Thyroid gland (tissue), 4 donors: ENCODE measurements around the gene COL8A1. TPM values are rescaled to one million over a fixed set of nuclear protein-coding genes. Genes with fewer than 3 reads are reported as not detected.

Experiments
- DNase-seq, 2 donors: peaks; one replicate each; pipeline ENCODE4 v3.0.0-alpha.2; 2019
- H3K27ac ChIP-seq, 3 donors: fragments of 200-600 bp; sonication (generic); 1 replicate in 2 of 3; 2 replicates in 1 of 3; pipeline ENCODE4 v1.5.1; 2016 to 2019; ENCODE audit warnings: mild to moderate bottlenecking in 1 of 3, moderate library complexity in 1 of 3
- H3K27me3 ChIP-seq: fragments of 200-600 bp; sonication (generic); one replicate; pipeline ENCODE4 v1.5.1; 2019
- H3K36me3 ChIP-seq, 2 donors: fragments of 200-600 bp; sonication (generic); one replicate each; pipeline ENCODE4 v1.5.1; 2016 to 2019
- H3K4me1 ChIP-seq, 2 donors: fragments of 200-600 bp; sonication (generic); one replicate each; pipeline ENCODE4 v1.5.1; 2017 to 2019
- H3K4me3 ChIP-seq, 3 donors: fragments of 200-600 bp; sonication (generic); replicated peaks in 1 of 3; 1 replicate in 2 of 3; 2 replicates in 1 of 3; pipeline ENCODE4 v1.5.1; 2016; ENCODE audit warnings: mild to moderate bottlenecking in 1 of 3
- H3K9me3 ChIP-seq: fragments of 200-600 bp; sonication (generic); one replicate; pipeline ENCODE4 v1.5.1; 2017
- POLR2A ChIP-seq, 2 donors: fragments of 450-650 bp; IDR thresholded peaks; one replicate each; pipeline ENCODE4 v1.6.1; 2017; ENCODE audit warnings: antibody characterized with exemption in 2 of 2, mild to moderate bottlenecking in 2 of 2, moderate library complexity in 1 of 2
- WGBS, 2 donors: methylation state at CpG; one replicate each; pipeline ENCODE4 v1.1.5; 2017; 5-methylcytosine and 5-hydroxymethylcytosine counted together
- intact Hi-C: fragments of 100-400 bp; cut with DNase I; formaldehyde crosslinking; loops from one replicate; pipeline ENCODE4 v1.15.1; 2023
- total RNA-seq, 4 donors: library from RNA; depleted of rRNA; stranded (reverse); fragments of >200 nt; gene quantifications; one replicate each; pipeline ENCODE4 v1.2.3, GENCODE V29; 2016
- TF ChIP-seq, protein P1 (sequence below), 6 experiments: fragments of 200-600 bp in 3 of 6; fragments of 450-650 bp in 3 of 6; sonication (generic) in 3 of 6; IDR thresholded peaks; one replicate each; pipeline ENCODE4 v1.5.1; 2016 to 2019; ENCODE audit warnings: antibody characterized with exemption in 6 of 6, mild to moderate bottlenecking in 2 of 6, inconsistent platforms in 1 of 6, moderate library complexity in 1 of 6

COL8A1 gene
- total RNA-seq, 4 donors from 2014 or later: 65.6 to 156 (median 95.6) TPM

GRCh38 chr3:99696497-99696896, 58.1 kb downstream of the COL8A1 start:
- intact Hi-C loops: no loop called here
- 91 to 95% methylated on average over 5 of the region's 5 CpGs for WGBS, 2 donors
- TF ChIP-seq POLR2A (IDR thresholded peaks at IDR 0.05): no peak
- TF ChIP-seq, protein P1, sequence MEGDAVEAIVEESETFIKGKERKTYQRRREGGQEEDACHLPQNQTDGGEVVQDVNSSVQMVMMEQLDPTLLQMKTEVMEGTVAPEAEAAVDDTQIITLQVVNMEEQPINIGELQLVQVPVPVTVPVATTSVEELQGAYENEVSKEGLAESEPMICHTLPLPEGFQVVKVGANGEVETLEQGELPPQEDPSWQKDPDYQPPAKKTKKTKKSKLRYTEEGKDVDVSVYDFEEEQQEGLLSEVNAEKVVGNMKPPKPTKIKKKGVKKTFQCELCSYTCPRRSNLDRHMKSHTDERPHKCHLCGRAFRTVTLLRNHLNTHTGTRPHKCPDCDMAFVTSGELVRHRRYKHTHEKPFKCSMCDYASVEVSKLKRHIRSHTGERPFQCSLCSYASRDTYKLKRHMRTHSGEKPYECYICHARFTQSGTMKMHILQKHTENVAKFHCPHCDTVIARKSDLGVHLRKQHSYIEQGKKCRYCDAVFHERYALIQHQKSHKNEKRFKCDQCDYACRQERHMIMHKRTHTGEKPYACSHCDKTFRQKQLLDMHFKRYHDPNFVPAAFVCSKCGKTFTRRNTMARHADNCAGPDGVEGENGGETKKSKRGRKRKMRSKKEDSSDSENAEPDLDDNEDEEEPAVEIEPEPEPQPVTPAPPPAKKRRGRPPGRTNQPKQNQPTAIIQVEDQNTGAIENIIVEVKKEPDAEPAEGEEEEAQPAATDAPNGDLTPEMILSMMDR (IDR thresholded peaks at IDR 0.05): no peak
- no peak overlapping the region for H3K4me3 ChIP-seq
- DNase-seq: no peak
- H3K36me3 ChIP-seq: no peaks in the 10 kb centered on the region
- no peak overlapping the region for H3K27ac ChIP-seq
- H3K27me3 ChIP-seq: no peaks in the 10 kb centered on the region
- no peaks in the 10 kb centered on the region for H3K9me3 ChIP-seq
- H3K4me1 ChIP-seq: no peaks in the 10 kb centered on the region

DNA sequence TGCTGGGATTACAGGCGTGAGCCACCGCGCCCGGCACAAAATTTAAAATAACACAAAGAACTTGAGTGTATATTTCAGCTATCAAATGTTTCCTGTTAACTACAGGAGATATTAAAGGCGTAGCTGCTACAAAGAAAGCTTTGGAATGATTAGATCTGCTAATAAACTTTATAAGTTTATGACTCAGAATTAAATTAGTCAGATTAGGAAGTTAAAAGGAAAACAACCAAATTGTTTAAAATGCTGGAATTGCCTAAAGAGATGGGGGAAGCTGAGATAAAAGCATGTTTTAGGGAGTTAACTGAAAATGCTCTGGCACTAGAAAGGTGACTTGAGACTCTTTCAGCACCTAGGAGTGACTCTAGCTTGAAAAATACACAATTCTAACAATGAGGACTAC, 58.9 kb downstream of the COL8A1 start:
- no peak for TF ChIP-seq POLR2A (IDR thresholded peaks at IDR 0.05)
- TF ChIP-seq, protein P1 (IDR thresholded peaks at IDR 0.05): no peak
- WGBS, 2 donors: 69 to 72% methylated on average over 5 of the region's 5 CpGs
- Histone ChIP-seq H3K27me3 (no peaks in the 10 kb centered on the region), H3K9me3 (no peaks in the 10 kb centered on the region), H3K4me1 (no peaks in the 10 kb centered on the region), H3K4me3 (no peak overlapping the region), H3K27ac (no peak overlapping the region), H3K36me3 (no peaks in the 10 kb centered on the region)
- intact Hi-C loops: no loop called here
- DNase-seq: no peak

DNA sequence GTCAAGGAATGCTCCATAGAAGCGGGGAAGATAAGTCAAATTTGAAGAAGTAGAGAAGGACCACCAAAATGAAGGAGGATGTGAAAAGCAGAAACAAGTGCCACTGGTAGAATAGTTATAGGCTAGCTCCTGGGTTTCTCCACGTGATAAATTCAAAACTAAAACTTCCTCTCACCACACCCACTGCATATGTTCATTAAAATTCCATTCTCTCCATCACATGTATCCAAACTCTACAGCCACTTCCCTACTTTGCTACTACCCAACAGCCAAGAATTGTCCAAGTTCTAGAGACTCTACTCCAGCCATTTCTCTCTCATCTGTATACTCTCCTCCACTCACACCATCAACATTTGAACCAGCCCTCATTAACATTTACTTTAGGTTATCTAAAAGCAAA, 60.5 kb downstream of the COL8A1 start:
- TF ChIP-seq POLR2A (IDR thresholded peaks at IDR 0.05): no peak
- intact Hi-C loops: no loop called here
- H3K4me3 ChIP-seq: no peak overlapping the region
- H3K4me1 ChIP-seq: no peaks in the 10 kb centered on the region
- H3K9me3 ChIP-seq: no peaks in the 10 kb centered on the region
- no peak overlapping the region for H3K27ac ChIP-seq
- no peaks in the 10 kb centered on the region for H3K36me3 ChIP-seq
- no peak for DNase-seq
- 81 to 90% methylated on average over 2 of the region's 2 CpGs for whole genome bisulfite sequencing, 2 donors
- no peaks in the 10 kb centered on the region for H3K27me3 ChIP-seq

- Histone ChIP-seq H3K36me3 (no peaks in the 10 kb centered on the region), H3K4me1 (no peaks in the 10 kb centered on the region), H3K27ac (no peak overlapping the region), H3K9me3 (no peaks in the 10 kb centered on the region), H3K27me3 (no peaks in the 10 kb centered on the region), H3K4me3 (no peak overlapping the region)
- WGBS, 2 donors: 92 to 93% methylated on average over 9 of the region's 9 CpGs
- intact Hi-C loops: no loop called here
- DNase-seq: no peak
- TF ChIP-seq, protein P1 (IDR thresholded peaks at IDR 0.05): no peak
- TF ChIP-seq POLR2A (IDR thresholded peaks at IDR 0.05): no peak
Measured at GRCh38 chr3:99699841-99700240, 61.4 kb downstream of the COL8A1 start.

DNA sequence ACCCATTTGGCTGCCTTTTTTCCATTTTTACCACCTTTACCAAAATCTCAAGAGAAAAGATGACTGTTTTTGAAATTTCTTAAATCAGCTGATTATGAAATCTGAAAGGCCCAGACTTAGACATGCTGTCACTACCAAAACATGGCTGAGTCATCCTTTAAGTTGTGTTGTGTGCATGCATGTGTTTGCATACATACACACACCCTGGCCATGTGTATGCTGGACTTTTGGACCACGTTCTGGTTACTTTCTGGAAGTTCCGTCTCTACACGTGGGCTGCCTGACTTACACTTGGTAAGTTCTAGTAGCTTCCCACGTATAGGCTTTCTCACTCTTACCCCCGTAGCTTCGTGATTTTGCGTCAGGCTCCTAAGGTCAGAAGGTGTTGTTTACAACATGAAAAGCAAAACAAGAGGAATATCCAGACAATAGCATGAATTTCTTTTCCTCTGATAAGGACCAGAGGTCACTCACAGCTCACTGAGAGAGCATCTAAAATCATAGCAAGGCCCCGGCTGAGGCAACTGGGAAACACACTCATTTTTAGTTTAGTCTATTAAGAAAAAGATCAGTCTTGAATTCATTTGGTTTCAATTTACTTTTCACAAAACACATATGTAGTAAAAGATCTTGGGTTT, 62.4 kb downstream of the COL8A1 start:
- intact Hi-C loops: no loop called here
- WGBS, 2 donors: 82 to 85% methylated on average over 8 of the region's 8 CpGs
- H3K27ac ChIP-seq: no peak overlapping the region

More for the DNA sequence above, 62.4 kb downstream of the COL8A1 start:
- H3K4me3 ChIP-seq: no peak overlapping the region
- TF ChIP-seq POLR2A (IDR thresholded peaks at IDR 0.05): no peak
- TF ChIP-seq, protein P1 (IDR thresholded peaks at IDR 0.05): no peak
- DNase-seq: no peak
- no peaks in the 10 kb centered on the region for H3K27me3 ChIP-seq
- no peaks in the 10 kb centered on the region for H3K9me3 ChIP-seq
- no peaks in the 10 kb centered on the region for H3K4me1 ChIP-seq
- H3K36me3 ChIP-seq: no peaks in the 10 kb centered on the region
